HepG2 (cell line): ENCODE measurements around the gene SLC16A5. TPM values are rescaled to one million over a fixed set of nuclear protein-coding genes. Genes with fewer than 3 reads are reported as not detected.

Source experiments
- KAT8 ChIP-seq: IDR thresholded peaks from 2 replicates; pipeline ENCODE4 v1.6.1; 2016; ENCODE audit warnings: missing genetic modification reagents, missing compliant biosample characterization
- KIAA2018 ChIP-seq: sonication (generic); formaldehyde crosslinking; IDR thresholded peaks from 2 replicates; pipeline ENCODE4 v1.5.0; 2020; ENCODE audit warnings: mild to moderate bottlenecking, missing genetic modification reagents, borderline replicate concordance
- TEF ChIP-seq: sonication (generic); formaldehyde crosslinking; IDR thresholded peaks from 2 replicates; pipeline ENCODE4 v1.5.0; 2020; ENCODE audit warnings: missing genetic modification reagents
- THYN1 ChIP-seq: sonication (generic); formaldehyde crosslinking; IDR thresholded peaks from 2 replicates; pipeline ENCODE4 v1.8.1; 2023; ENCODE audit warnings: low read depth, mild to moderate bottlenecking, moderate library complexity, missing genetic modification reagents, borderline replicate concordance
- ZBTB4 ChIP-seq: sonication (generic); formaldehyde crosslinking; IDR thresholded peaks from 2 replicates; pipeline ENCODE4 v1.4.0; 2020; ENCODE audit warnings: missing genetic modification reagents, mild to moderate bottlenecking, borderline replicate concordance
- ZFP91 ChIP-seq: sonication (generic); formaldehyde crosslinking; IDR thresholded peaks from 2 replicates; pipeline ENCODE4 v1.9.0; 2022; ENCODE audit warnings: missing genetic modification reagents, mild to moderate bottlenecking, borderline replicate concordance
- ZNF629 ChIP-seq: sonication (generic); formaldehyde crosslinking; conservative IDR thresholded peaks from 2 replicates; pipeline ENCODE4 v1.5.0; 2020; ENCODE audit warnings: missing genetic modification reagents
- ZNF674 ChIP-seq: sonication (generic); formaldehyde crosslinking; IDR thresholded peaks from 2 replicates; pipeline ENCODE4 v1.5.0; 2020; ENCODE audit warnings: low read depth, mild to moderate bottlenecking, missing genetic modification reagents
- ZNF770 ChIP-seq: sonication (generic); formaldehyde crosslinking; IDR thresholded peaks from 2 replicates; pipeline ENCODE4 v1.5.0; 2020; ENCODE audit warnings: mild to moderate bottlenecking, missing genetic modification reagents
- polyA plus RNA-seq, 8 experiments: library from polyadenylated mRNA; depleted of rRNA in 3 of 8; stranded (reverse) in 7 of 8; unstranded in 1 of 8; fragments of >200 nt; fragmentation: Illumina TruSeq in 4 of 8; extraction: Trizol in 4 of 8; gene quantifications; 2 replicates each; pipeline versions ENCODE4 v1.2.1 to v1.2.3, GENCODE V29; 2011 to 2016; ENCODE audit warnings: low read depth in 4 of 8, missing spikeins in 1 of 8, mixed read lengths in 1 of 8; ENCODE audit not compliant: insufficient read depth in 1 of 8
- total RNA-seq, 5 experiments: library from RNA; depleted of rRNA; stranded (reverse); fragments of >200 nt; fragmentation: Illumina TruSeq; extraction: Trizol; gene quantifications; 2 replicates each; pipeline ENCODE4 v1.2.3, GENCODE V29; 2016; ENCODE audit warnings: low read depth in 1 of 5

Gene SLC16A5
- total and polyA plus RNA-seq, 2 of the 13 experiments (the other 11 are each of a cell fraction or from before 2014, with no cell fraction given): 0.69 to 5.6 TPM

GRCh38 chr17:75154195-75155106 is 66.7 kb downstream of the SLC16A5 start, which contains the start of gene JPT1 (continued):
- TF ChIP-seq KIAA2018 (CRISPR knock-in tag): no peak
- TF ChIP-seq ZNF629 (CRISPR knock-in tag): no peak
- no peak for TF ChIP-seq THYN1 (CRISPR knock-in tag)
- peak; percentile 86 for TF ChIP-seq ZFP91 (CRISPR knock-in tag)
- no peak for TF ChIP-seq ZNF674
- TF ChIP-seq ZBTB4 (CRISPR knock-in tag): no peak
- peak; percentile 89 for TF ChIP-seq KAT8 (CRISPR knock-in tag)
- TF ChIP-seq ZNF770 (CRISPR knock-in tag): peak; percentile 49; the same call in 1 of the 2 replicates
- no peak for TF ChIP-seq TEF (CRISPR knock-in tag)
